H4 (cell line): ENCODE measurements around the gene RGL3. TPM values are rescaled to one million over a fixed set of nuclear protein-coding genes. Genes with fewer than 3 reads are reported as not detected.
"Not testable (repeated sequence)": the region's sequence is repeated elsewhere in the genome, so short reads cannot be mapped to it uniquely, and the experiment has no call there.

ENCODE experiments used
- DNase-seq: peaks from one replicate; pipeline ENCODE4 v3.0.0-alpha.2; 2015; ENCODE audit warnings: low spot score
- total RNA-seq: library from RNA; depleted of rRNA; stranded (reverse); fragments of >200 nt; shearing (Covaris generic); gene quantifications from 2 replicates; pipeline ENCODE4 v1.2.3, GENCODE V29; 2014

RGL3 gene
- total RNA-seq, 1 experiment from 2014 or later = not detected

- no peak for DNase-seq
Observed at GRCh38 chr19:11383706-11384048, 35.4 kb downstream of the RGL3 start.

DNA sequence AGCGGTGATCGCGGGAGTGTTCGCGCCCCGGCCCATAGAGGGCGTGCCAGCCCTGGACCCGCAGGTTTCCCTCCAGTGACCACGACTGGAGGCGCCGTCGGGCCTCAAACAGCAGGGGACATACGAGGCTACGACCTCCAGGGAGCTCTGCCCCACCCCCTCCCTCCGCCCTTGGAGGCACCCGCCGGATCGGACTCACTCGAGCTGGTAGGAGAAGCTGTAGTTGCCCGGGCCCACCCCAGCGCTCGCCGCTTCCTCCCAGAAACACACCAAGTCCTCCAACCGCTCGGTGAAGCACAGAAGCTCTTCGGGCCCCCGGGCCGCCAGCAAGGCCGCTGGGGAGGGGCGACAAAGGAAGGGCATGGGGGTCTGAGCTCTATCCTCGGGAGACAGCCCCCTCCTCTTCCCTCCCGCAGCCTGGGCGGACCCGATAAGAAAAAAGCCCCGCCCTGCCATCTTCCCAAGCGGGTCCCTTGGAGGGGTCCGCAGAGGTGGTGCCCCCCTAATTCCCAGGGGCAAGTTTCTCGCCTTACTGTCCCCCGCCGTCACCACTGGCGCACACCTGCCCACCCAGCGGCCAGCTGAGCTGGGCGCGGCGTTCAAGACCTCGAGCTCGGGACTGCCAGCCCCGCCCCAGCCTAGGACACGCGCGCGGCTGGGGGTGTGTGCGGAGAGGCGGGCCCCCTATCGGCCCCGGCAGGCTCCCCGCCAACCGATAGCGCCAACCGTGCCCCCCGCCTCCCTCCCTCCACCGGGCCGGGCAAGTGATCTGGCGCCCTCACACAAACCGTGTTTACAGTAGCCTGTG lies 36.0 kb downstream of the RGL3 start:
- no peak for DNase-seq

DNA sequence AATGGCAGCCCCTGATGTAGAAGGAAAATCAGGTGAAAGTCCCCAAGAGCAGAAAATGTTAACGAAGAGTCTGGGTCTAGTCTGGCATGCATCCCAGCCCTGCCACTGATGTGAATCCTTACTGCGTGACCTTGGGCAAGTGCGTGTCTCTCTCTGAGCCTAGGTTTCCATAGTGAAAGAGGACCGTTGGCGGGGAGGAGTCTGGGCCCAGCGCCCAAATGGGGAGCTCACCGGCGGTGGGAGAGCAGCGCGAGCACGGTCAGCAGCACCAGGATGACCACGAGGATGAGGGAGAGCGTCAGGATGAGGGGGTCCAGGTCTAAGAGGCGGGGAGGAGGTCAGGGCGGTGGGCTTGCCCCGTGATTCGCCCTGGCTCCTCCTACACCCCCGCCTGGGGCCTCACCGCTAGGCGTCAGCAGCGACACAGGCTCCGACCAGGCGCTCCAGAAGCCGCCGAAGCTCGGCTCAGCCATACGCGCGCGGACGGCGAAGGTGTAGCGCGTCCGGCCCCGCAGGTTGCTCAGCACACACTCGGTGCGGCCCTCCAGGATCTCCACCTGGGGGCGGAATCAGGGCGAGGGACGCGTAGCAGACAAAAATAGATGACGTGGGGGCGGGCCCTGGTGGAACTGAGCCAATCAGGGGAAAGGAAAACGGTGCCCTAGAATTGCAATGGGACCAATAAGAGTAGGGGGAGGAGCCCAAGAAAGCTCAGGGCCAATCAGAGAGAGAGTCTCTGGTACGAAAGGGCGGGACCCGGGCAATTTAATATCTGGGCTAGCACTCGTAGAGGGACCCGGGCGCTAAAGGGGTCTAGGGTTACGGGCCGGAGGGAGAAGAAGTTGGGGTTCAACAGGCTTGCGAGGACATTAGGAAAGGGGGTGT lies 38.2 kb downstream of the RGL3 start:
- peak; percentile 97 for DNase-seq

GRCh38 chr19:11379857-11380350 lies 39.2 kb downstream of the RGL3 start:
- DNase-seq = no peak

- not testable (repeated sequence) for DNase-seq
Observed at GRCh38 chr19:11379269-11379845, 39.8 kb downstream of the RGL3 start.

DNA sequence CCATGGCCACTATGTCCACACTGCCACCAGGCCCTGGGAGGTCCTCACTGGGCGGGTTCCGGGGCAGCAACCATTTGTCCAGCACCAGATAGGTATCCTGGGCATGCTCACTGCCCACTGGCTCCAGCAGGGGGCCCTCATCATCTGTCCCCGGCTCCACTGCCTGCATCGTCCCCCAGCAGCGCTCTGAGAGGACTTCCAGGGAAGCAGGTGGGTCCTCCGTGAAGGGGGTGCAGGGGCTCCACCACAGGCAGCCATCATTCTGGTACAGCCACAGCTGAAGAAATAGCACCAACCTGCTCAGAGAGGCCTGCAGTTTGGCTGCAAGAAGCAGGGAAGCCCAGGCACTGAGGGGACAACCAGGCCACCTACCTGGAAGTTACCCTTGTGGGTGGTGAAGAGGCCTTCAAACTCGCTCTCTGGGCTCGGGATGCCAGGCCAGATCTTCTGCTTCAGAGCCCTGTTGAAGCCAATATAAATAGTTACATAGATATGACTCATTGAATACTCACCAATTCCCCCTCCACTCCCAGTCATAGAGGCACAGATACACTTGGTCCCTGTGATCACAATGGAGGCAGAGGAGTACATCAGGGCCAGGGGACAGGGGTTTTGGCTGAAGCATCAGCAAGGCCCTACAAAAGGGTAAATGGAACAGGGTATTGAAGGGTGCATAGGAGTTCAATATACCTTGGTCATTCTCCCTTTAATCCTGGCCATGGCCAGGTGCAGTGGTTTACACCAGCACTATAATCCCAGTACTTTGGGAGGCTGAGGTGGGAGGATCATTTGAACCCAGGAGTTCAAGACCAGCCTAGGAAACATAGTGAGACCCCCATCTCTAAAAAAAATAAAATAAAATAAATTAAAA lies 40.6 kb downstream of the RGL3 start:
- no peak for DNase-seq

DNA sequence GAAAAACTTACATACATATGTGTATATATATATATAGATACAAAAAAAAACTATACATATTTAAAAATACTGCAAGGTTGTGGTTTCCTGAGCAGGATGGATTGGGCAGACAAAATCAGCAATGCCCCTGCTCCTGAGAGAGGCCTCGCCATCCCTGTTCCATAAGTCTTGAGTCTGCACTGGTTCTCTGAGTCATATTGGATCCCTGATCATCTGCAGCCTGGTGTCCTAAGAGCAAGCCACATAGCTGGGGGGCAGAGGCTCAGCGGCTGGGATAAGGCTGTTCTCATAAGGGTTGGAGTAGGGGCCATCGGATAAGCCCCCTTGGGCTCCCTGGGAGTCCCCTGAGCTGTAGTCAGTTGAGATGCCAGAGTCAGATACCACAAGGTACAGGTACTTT lies 41.4 kb downstream of the RGL3 start:
- DNase-seq = no peak

- no peak for DNase-seq
Observed at GRCh38 chr19:11377237-11377636, 41.9 kb downstream of the RGL3 start.

DNA sequence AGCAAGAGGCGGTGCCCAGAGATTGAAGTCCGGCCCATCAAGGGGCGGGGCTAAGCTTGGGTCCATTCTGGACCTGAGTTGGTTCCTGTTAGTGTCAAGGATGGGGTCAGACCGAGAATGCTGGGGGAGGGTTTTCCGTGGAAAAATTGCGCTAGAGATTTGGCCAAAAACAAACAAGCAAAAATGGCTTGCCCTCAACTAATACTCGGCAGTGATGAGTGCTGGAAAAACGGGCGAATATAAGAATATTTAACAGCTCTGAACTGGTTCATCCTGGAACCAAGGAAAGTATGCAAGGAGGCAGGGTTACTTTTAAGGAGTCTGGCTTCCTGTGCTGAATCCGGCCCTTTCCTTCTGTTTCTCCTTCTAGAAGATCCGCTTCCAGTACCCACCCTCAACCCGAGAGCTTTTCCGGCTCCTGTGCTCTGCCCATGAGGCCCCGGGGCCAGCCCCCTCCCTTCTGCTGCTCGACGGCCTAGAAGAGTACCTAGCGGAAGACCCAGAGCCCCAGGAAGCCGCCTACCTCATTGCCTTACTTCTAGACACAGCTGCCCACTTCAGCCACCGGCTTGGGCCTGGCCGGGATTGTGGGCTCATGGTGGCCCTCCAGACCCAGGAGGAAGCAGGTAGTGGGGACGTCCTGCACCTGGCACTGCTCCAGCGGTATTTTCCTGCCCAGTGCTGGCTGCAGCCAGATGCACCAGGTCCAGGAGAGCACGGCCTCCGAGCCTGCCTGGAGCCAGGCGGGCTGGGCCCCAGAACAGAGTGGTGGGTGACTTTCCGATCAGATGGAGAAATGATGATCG lies 43.8 kb downstream of the RGL3 start:
- no peak for DNase-seq

DNA sequence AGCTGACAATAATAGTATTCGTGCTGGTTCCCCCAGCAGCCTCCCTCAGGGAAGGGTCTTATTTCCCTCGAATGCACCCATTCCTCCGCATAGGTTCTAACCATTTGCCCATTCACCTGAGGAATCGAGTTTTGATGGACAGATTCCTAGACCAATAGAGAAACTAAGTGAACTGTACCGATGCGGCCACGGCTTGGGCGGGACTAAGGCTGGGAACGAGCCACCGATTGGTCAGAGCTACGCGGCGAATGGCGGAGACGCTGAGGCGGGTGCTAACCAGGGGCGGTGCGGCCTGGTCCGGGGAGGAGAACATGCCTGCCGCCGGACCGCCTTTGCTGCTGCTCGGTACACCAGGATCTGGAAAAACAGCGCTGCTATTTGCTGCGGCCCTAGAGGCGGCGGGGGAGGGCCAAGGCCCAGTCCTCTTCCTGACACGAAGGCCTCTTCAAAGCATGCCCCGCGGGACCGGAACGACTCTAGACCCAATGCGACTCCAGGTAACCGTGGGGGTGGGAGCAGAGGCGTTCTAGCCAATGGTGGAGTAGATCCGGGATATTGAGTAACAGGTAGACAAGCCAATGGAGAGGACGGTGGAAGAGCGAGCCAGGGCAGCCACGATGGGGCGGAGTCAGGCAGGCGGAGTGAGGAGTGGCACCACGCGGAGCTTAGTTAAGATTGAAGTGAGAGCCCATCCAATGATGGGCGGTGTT lies 44.5 kb downstream of the RGL3 start, which contains the start of gene SWSAP1:
Gene SWSAP1, plus strand, starts transcription at position 234 of the 710 bp plus-strand sequence. Its CDS starts 15 bp downstream, at position 249.
- DNase-seq = peak; percentile 99

GRCh38 chr19:11373885-11374432 lies 45.2 kb downstream of the RGL3 start:
- no peak for DNase-seq

DNA sequence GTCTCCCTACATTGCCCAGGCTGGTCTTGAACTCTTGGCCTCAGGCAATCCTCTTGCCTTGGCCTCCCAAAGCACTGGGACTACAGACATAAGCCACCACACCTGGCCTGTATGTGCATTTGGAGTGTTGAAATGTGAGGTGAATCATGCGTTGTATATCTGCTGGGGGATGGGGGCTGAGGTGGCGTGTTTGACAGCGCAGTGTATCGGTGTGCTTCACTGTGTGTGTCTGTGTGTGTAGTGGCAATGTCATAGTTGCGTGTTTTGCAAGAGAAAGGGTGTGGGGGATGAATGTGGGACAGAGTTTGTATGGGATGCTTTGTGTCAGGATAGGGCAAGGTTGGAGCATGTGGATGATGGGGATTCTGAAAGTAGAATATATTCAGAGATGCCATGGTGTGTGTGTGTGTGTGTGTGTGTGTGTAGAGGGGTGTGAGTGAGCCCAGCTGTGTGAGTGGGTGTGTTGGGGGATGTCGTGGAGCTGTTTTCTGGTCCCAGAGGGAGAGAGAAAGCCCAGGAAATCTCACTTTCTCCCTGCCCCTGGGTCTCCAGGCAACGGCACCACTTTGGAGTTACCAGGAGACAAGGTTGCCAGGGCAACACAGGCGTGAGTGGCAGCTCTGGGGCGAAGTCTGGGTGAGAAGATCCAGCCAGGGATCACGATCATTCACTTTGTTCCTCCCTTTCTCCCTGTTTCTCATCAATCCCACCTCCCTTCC lies 45.8 kb downstream of the RGL3 start:
- no peak for DNase-seq

DNA sequence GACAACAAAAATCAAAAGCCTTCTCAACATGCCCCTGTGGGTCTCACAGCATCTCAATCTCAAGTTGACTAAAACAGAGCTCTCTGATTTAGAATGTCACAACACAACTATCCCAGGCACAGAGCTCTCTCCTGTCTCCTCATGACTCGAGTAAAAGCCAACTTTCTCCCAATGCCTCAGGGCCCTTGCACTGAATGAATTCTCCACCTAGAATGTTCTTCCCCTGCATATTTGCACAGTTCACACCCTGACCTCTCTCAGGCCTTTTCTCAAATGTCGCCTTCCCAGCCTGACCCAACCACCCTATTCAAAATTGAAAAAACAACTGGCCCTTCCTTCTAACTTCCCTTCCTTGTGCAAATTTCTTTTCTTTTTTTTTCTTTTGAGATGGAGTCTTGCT lies 48.4 kb downstream of the RGL3 start:
- no peak for DNase-seq

- DNase-seq = no peak
Observed at GRCh38 chr19:11367528-11367927, 51.6 kb downstream of the RGL3 start.

GRCh38 chr19:11365557-11366117 lies 53.5 kb downstream of the RGL3 start:
- no peak for DNase-seq

DNA sequence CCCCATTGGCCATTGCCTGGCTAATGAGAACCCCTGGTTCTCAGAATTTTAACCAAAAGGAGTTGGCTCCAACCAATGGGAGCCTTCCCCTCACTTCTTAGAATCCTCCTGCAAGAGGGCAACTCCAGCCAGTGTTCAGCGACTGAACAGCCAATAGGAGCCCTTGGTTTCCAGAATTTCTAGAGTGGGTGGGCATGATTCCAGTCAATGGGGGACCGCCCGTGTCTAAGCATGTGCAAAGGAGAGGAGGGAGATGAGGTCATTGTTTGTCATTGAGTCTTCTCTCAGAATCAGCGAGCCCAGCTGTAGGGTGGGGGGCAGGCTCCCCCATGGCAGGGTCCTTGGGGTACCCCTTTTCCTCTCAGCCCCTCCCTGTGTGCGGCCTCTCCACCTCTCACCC lies 54.2 kb downstream of the RGL3 start:
- DNase-seq = no peak

DNA sequence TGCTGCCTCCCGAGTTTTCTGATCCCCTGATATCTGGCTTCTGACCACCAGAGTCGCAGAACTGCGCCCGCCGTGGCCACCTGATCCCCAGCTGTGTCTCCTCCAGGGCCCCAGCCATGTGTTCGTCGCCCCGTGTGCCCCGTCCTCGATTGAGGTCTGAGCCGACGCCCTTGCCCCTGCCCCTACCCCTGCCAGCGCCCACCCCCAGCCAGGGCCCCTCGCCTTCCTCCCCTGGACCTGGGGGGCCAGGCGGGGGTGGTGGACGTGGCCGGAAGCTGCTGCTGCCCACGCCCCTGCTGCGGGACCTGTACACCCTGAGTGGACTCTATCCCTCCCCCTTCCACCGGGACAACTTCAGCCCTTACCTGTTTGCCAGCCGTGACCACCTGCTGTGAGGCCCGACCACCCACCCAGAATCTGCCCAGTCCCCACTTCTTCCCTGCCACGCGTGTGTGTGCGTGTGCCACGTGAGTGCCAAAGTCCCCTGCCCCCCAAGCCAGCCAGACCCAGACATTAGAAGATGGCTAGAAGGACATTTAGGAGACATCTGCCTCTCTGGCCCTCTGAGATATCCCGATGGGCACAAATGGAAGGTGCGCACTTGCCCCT lies 54.7 kb downstream of the RGL3 start:
- DNase-seq = no peak

DNA sequence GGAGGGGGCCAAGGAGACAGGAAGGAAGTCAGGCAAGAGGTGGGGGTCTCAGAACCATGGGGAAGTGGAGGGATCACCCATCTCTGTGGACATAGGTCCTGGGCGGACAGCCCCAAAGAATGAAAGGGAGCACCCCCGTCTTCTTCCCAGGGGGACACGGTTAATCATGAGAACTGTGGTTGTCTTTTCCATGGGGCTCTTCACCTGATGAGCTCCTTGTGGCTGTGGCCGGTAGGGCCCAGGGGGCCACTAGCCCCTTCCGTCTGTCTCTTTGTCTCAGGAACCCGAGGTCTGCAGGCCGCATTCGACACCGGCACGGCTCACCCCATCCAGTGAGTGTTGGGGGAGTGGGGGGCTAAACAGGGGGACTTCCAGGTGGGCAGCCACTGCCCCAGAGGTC lies 55.2 kb downstream of the RGL3 start:
- no peak for DNase-seq
